ENCODE data around the gene THEMIS2.
A peak's percentile ranks its signal among the peaks of the same experiment; 100 is the strongest.
"Not testable (repeated sequence)": the region's sequence is repeated elsewhere in the genome, so short reads cannot be mapped to it uniquely, and the experiment has no call there.

THEMIS2 gene

DNA sequence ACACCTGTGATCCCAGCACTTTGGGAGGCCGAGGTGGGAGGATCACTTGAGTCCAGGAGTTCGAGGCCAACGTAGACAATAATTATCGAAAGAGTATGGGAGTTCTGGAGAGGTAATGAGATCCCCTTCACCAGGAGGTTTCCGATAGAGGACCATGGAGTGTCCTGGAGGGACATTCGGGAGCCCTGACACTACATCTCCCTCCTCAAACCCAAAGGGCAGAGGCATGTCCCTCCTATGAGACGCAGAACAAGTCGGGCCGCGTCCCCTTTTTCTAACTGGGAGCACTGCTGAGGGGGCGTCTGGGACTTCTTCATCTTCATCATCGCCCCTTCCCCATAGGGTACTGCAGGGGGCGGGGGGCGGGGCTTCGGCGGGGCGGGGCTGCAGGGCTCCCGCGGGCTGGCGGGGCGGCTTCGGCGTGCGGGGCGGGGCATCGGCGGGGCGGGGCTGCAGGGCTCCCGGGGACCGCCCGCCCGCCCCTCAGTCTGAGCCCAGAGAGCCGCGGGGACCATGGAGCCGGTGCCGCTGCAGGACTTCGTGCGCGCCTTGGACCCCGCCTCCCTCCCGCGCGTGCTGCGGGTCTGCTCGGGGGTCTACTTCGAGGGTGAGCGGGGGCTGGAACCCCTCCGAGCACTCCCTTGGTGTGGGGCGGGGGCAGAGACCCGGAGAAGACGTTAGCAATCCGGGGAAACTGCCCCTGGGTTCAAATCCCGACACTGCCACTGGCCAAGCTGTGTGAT lies at the start of gene THEMIS2:
Gene THEMIS2 (plus strand): TSS at position 486 of the 743 bp plus-strand sequence. CDS start 28 bp downstream, at position 514.
- DNase-seq: peak; percentile 39

DNA sequence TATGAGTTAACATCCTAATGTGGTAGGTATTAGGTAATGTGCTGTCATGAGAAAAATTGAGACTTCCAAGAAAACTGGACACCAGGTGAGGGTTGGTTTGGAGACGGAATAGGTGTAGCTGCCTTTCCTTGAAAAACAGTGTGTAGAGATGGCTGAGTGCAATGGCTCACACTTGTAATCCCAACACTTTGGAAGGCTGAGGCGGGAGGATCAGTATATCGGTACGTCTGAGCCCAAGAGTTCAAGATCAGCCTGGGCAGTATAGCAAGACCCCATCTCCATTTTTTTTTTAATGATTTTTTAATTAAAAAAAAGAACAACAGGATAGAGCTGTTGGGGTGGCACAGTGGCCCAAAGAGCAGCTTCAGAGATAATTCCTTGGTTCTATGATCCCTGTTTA lies 48.6 kb upstream of the THEMIS2 start:
- no peak for DNase-seq

DNA sequence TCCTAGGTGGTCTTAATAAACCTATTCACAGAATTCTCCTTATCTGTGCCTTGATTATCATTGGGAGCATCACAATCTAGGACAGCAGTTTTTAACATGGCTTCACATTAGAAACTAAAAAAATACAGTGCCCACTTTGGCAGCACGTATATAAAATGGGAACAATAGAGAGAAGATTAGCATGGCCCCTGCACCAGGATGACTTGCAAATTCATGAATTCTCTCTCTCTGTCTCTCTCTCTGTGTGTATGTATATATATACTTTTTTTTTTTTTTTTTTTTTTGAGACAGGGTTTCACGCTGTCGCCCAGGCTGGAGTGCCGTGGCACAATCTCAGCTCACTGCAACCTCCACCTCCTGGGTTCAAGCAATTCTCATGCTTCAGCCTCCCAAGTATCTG lies 47.9 kb upstream of the THEMIS2 start:
- DNase-seq: no peak

DNA sequence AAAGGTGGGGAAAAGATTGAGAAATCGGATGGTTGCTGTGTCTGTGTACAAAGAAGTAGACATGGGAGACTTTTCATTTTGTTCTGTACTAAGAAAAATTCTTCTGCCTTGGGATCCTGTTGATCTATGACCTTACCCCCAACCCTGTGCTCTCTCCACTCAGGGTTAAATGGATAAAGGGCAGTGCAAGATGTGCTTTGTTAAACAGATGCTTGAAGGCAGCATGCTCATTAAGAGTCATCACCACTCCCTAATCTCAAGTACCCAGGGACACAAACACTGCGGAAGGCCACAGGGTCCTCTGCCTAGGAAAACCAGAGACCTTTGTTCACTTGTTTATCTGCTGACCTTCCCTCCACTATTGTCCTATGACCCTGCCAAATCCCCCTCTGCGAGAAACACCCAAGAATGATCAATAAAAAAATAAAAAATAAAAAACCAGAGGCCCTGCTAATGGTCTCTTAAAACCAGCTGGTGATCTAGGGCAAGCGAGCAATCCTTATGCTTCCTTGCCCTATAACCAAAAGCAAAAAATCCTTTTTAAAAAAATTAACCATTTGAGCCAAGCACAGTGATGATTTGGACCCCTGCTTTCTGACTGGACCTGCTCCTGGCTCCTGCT lies 42.9 kb upstream of the THEMIS2 start:
- not testable (repeated sequence) for DNase-seq

DNA sequence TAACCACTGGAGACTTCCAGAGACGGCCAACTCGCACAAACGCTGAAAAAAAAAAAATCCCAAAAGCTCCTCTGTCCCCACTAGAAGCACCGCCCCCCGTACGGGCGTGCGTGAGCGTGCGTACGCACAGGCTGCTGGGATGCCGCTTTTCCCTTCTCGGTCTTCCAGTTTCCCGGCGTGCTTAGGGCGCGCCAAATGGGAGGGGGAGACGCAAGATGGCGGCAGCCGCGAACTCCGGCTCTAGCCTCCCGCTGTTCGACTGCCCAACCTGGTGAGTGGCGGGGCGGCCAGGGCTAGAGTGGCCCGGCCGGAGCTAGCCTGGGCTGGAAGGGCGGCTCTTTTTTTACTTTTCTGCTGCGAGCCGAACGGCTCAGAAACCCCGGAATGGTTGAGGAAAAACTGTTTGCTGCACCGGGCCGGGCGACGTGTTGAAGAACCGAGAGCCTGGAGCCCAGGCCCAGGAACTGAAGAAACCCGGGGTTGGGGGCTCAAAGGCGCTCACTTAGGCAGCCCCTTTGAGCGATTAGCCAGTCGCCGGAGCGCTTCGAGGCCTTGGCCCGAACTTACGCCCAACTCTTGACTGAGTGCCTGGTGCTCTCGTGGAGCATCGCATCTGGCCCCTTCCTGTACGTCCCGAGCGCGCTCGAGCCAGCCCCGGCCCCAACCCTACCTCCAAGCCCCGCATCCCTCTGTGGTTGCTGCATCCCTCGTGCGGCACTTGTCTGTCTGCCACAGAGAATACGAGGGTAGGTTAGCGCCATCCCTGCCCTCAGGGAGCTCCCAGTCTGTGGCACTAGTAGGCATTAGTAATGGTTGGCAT lies 41.5 kb upstream of the THEMIS2 start, which contains the start of gene PPP1R8:
Gene PPP1R8 (plus strand): TSS at position 162 of the 820 bp plus-strand sequence. CDS start 54 bp downstream, at position 216.
- DNase-seq: peak; percentile 97

DNA sequence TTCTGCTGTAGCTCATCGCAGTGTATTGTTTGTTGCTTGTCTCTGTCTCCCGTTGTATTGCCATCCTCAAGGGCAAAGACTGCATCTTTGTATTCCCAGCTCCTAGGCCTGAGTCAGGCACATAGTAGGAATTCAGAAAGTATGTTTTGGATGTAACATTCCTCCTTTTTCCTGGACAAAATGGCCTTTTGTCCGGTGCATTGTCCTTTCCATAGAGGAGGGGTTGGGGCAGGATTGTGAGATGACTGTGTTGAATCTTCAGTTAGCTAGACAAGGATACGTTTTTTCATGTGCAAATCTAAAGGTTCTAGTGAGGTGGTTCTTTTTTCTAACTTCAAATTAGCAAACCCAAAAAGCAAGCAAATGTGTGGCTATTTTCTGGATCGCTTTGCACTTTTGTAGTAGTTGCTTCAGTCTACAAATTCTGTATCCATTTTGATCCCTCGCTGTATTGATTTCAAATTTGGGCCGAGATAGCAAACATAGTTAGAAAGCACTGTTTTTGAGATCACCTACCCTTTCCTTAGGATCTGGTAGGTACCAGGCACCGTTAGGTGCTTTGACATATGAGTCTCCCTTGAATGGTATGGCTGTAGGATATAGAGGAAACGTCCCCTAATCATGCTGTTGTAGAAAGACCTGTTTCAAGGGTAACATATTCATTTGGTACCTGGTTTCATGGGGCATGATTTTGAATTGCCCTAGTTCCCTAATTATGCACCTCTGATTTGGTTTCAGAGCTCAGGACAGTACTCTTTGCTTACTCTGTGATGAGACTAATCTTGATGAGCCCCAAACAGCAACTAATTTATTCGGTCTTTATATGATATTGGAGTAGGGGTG lies 40.6 kb upstream of the THEMIS2 start:
- DNase-seq: no peak

DNA sequence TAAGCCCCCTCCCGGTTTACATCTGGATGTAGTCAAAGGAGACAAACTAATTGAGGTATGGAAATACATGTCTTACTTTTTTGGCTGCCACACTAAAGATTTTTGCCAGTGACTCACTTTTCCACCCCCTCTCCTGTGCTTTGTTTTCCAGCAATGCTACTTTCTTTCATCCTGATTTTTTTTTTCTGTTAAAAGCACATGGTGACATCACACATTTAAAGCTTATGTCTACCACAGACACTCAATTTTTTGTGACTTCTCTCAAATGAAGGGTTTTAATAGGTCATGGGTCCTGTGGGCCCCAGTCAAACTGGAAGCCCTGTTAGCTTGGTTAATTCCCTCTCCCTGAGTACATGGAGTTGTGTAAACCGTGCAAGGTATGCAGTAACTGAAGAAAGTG lies 39.6 kb upstream of the THEMIS2 start:
- peak; percentile 31 for DNase-seq

DNA sequence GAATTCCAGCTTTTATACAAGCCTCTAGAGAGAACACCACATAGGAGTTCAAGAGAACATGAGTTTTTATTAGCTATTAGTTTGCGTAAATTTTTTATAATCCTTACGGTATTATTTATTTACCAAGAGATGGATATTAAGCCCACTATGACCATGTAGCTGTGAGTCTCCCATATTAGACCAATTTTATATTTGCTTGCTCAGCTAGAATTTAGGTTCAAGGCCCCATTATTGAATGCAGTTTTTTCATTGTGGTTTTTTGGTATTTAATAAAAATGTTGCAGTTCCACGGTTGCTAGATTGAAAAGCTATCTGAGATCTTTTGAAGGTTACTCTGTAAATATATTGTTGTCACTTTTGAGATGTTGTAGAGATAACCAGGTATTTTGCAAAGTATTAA lies 38.9 kb upstream of the THEMIS2 start:
- DNase-seq: no peak

DNA sequence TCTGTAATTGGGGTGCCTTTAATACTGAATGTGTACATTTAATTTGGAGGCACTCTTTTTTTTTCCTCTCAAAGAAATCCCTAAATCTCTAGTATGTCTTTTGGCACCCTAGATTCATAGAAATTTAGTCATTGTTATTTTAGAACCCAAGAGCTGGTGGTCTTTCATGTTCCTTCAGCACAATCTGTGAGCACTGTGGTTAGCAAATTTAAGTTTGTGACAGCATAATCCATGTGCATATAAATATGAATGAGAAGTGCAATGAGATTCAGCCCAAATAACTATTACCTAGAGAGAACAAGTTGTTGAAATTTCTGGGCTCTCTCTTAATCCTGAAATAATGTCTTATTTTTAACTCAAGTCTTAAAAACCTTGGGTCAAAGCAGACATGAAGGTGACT lies 37.3 kb upstream of the THEMIS2 start:
- DNase-seq: no peak

DNA sequence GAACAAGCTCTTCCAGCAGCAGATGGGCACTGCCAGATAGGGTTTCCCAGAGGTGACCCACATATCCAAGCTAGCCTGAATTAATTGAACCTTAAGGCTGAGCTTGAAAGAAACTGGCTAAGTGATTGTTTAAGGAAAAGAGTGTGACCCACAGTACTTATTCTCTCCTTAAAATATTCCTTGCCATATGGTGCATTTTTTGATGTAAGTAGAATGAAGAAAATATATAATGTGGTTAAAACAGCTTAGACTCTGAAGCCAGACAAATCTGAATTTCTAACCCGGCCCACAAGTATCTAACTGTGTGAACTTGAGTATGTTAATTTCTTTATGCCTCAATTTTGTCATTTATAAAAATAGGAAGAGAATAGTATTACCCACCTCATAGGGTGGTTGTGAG lies 36.8 kb upstream of the THEMIS2 start:
- no peak for DNase-seq

DNA sequence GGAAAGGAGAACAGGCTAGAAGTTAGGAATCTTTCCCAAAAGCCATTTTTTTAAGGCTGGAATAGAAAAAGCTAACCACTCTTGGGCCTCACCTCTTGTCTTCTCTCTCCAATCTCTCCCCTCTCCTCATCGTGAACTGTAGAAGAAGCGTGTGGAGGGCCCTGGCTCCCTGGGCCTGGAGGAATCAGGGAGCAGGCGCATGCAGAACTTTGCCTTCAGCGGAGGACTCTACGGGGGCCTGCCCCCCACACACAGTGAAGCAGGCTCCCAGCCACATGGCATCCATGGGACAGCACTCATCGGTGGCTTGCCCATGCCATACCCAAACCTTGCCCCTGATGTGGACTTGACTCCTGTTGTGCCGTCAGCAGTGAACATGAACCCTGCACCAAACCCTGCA lies 22.4 kb upstream of the THEMIS2 start:
- no peak for DNase-seq

DNA sequence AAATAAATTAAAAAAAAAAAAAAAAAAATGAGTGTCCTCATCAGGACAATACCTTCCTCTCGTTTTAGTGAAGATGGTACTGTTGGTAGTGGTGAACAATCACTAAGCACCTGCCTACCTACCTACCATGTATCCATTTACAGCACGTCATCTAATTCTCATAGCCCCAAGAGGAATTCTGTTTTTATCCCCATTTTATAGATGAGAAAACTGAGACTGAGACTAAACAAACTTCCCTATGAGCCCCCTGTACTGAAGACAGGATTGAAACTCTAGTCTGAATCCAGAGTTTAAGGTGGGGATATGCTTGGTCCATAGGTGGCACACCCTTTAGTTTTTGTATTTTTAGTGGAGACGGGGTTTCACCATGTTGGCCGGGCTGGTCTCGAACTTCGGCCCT lies 17.3 kb upstream of the THEMIS2 start:
- DNase-seq: no peak

DNA sequence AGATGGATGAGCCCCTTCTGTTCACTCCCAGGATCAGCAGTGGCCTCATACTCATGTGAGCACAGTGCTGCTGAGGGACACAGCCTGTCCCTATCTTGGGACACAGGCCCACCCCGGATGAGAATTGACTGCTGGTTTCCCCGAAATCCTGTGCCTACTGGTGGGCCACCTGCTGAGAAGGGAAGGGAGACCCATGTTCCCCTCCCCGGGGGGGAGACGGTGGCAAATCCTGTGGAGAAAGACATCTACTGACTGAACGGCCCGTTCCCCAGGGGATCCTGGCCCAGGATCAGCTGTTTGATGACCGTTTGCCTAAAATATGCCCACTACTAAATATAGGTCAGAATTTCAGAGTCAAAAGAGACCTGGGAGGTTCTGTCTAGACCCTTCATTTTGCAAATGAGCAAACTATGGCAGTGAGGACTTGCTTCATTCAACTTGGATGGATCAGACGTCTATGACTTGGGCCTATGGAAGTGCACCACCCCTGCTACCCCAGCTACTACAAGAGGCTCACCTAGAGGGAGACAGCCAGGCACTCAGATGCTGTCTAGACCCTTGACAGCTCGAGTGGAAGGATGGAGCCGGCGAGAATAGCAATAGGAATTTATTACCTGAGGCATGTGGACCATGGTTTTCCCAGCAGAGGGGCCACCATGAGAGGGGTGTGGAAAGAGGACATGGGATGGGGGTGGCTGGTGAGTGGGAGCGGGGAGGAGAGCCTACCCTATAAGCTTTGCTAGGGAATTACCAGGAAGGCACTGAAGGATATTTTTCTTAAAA lies 15.6 kb upstream of the THEMIS2 start:
- DNase-seq: no peak

DNA sequence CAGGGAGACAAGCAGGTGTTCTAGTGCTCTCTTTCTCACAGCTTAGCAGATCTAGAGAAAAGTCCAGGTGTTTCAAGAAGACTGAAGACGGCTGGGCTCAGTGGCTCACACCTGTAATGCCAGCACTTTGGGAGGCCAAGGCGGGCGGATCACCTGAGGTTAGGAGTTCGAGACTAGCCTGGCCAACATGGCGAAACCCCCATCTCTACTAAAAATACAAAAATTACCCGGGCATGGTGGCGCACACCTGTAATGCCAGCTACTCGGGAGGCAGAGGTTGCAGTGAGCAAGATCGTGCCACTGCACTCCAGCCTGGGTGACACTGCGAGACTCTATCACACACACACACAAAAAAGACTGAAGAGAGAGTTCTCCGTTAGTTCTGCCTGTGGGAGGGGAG lies 14.8 kb upstream of the THEMIS2 start:
- not testable (repeated sequence) for DNase-seq

DNA sequence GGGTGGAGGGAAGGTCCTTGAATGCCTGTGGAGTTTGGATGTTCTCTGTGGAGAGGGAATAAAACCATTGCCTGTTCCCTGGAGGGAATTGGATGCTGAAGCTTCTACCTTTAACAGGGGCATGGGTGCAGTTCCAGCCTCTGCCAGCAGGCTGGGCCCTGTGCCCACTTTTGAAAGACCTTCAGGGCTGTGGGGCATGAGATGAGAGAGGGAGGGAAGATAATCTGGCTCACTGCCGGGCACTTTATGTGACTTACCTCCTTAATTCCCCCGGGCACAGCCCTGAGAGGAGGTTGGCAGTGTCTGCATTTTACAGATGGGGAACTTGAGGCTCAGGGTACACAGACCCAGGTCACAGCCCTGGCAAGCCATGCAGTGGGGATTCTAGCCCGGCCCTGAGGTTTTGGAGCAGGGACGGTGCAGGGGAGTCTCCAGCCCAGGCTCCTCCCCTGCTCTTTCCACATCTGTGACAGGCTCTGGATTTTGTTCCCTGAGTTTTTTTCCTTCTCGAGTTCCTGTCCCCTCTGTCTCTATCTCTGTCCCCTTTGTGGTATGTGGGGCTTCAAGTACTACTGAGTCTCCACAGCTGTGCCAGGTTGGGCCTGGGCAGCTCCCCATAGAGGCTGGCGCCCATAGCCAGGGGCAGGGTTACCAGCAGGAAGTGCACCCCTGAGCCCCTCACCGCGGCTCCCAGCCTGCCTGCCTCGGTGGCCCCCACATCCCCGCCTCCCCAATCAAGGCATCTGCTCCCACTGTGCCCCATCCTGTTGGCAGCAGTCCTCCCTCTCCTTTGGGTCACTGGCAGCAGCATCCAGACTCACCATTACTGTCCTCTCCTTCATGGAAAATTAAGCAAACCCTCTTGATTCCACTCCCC lies 14.0 kb upstream of the THEMIS2 start:
- DNase-seq: peak; percentile 70

DNA sequence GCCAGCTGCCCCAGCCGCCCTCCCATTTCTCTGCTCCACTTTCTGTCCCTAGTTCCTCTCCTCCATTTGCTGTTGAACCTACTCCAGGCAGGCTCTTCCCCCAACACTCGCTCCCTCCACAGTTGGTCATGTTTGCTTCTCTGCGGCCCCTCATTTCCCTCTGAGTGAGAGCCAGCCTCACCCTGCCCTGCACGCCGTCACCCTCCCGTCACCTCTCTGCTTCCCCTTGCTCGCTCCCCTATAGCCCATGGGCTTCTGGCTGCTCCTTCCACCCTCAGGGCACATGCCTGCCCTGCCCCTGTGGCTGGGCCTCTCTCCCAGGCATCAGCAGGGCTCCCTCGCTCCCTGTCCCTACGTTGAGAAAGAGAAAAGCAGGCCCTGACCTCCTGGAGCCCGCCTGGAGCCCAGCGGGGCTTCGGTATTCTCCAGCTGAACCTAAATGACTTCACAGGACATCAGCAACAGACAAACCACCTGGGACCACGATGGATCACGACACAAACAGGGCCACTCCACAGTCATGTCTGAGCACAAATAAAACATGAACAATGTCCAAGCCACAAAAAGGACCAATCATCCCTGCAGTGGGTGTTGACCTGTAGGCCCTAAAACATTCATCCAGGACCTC lies 13.3 kb upstream of the THEMIS2 start:
- DNase-seq: no peak

DNA sequence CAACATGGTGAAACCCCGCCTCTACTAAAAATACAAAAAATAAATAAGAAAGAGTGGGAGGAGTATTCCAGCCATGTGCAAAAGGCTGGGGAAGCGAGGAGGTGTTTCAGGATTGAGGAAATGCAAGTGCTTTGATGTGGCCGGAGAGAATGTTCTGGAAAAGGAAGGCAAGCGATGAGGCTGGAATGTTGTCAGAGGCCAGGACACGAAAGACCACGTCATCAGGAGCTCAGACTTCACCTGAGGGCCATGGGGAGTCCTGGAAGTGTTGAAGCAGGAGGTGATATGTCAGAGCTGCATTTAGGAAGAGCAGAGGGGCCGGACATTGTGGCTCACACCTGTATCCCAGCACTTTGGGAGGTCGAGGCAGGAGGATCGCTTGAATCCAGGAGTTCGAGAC lies 10.9 kb upstream of the THEMIS2 start:
- no peak for DNase-seq

DNA sequence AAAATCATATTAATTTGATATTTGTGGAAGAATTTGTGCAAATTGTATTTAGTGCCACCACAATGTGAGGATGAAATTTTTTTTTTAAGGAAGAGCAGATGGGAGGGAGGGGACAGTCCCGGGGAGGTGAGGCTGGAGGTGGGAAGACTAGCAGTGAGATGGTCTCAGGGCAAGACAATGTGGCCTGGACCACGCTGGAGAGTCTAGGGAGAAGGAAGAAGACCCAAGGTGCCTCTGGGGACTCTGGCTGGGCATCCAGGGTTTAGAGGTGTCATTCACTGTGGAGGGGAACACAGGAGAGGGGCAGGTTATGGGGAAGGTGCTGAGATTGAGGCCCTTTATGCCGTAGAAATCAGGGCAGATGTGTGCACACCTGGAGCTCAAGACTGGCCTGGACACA lies 10.3 kb upstream of the THEMIS2 start:
- no peak for DNase-seq

DNA sequence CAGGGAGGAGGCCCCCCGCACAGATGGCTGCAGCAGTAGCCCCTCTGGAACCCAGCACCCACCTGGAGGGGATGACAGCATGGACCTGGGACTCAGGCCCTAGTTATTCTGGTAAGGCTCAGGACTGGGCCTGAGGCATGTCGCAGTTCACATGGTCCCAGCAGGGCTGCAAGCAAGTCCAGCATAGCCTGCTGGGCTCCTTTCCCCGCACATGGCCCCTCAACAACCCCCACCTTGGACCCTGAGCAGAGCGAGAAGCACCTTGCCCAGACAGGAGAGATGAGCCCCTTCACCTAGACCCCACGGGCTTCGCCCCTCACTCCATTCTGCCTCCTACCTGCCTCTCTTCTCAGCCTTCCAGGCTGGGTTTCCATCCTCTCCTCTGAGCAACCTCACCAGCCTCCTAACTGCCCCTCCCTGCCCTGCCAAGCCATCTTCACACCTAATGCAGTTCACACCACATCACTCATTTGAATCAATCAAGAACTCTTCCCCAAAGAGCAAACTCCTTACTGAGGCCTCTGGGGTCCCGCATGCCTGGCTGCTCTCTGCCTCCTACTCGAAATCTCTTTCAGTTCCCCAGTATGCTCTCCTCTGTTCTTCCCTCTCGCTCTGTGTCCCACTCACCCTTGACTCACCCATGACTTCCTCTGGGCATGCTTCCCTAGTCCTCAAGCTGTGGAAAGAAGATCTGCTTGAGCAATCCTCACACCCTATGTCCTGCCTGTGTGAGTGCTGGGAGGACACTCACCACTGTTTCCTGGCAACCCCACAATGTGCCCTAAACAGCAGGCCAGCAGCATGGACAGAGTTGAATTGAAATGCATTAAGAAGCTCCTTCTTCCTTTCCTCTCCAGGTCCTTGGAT lies 9.4 kb upstream of the THEMIS2 start:
- DNase-seq: peak; percentile 99

Measured in HCEC 1CT (cell line).